ENCODE measurements around the gene KRTAP10-2.

The KRTAP10-2 gene

DNA sequence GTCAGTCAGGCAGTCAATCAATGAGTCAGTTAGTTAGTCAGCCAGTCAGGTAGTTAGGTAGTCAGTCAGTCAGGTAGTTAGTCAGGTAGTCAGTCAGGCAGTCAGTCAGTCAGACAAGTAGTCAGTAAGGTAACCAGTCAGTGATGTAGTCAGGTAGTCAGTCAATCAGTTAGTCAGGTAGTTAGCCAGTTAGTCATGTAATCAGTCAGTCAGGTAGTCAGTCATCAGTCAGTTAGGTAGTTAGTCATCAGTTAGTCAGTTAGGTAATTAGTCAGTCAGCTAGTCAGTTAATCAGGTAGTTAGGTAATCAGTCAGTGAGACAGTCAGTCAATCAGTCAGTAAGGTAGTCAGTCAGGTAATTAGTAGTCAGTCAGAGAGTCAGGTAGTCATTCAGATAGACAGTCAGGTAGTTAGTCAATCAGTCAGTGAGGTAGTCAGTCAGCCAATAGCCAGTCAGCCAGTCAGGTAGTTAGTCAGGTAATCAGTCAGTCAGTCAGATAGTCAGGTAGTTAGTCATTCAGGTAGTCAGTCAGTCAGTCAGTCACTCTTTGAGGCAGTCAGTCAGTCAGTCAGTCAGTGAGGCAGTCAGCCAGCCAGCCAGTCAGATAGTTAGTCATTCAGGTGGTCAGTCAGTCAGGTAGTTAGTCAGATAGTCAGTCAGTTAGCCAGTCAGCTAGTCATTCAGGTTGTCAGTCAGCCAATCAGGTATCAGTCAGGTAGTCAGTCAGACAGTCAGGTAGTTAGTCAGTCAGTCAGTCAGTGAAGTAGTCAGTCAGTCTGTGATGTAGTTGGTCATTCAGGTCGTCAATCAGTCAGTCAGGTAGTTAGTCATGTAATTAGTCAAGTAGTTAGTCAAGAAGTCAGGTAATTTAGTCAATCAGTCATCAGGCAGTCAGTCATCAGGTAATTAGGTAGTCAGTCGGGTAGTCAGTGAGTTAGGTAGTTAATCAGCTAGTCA is 26.6 kb downstream of the KRTAP10-2 start:
- Histone ChIP-seq H3K9ac (no peak overlapping the region), H3K4me1 (no peaks in the 10 kb centered on the region), H3K27ac (no peak overlapping the region), H3K4me3 (ENCODE audit: low read depth, low read length) (no peak overlapping the region), H3K27me3 (ENCODE audit: control insufficient read depth, insufficient read depth, low read length) (no peaks in the 10 kb centered on the region), H3K9me3 (ENCODE audit: control insufficient read depth, low read length) (no peaks in the 10 kb centered on the region), H3K79me2 (no peaks in the 10 kb centered on the region), H2AFZ (no peak overlapping the region), H3K4me2 (ENCODE audit: low read length) (no peak overlapping the region), H3K36me3 (ENCODE audit: control insufficient read depth, insufficient read depth, low read length) (no peaks in the 10 kb centered on the region)
- TF ChIP-seq, protein P1, sequence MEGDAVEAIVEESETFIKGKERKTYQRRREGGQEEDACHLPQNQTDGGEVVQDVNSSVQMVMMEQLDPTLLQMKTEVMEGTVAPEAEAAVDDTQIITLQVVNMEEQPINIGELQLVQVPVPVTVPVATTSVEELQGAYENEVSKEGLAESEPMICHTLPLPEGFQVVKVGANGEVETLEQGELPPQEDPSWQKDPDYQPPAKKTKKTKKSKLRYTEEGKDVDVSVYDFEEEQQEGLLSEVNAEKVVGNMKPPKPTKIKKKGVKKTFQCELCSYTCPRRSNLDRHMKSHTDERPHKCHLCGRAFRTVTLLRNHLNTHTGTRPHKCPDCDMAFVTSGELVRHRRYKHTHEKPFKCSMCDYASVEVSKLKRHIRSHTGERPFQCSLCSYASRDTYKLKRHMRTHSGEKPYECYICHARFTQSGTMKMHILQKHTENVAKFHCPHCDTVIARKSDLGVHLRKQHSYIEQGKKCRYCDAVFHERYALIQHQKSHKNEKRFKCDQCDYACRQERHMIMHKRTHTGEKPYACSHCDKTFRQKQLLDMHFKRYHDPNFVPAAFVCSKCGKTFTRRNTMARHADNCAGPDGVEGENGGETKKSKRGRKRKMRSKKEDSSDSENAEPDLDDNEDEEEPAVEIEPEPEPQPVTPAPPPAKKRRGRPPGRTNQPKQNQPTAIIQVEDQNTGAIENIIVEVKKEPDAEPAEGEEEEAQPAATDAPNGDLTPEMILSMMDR (IDR thresholded peaks at IDR 0.05) = no peak

DNA sequence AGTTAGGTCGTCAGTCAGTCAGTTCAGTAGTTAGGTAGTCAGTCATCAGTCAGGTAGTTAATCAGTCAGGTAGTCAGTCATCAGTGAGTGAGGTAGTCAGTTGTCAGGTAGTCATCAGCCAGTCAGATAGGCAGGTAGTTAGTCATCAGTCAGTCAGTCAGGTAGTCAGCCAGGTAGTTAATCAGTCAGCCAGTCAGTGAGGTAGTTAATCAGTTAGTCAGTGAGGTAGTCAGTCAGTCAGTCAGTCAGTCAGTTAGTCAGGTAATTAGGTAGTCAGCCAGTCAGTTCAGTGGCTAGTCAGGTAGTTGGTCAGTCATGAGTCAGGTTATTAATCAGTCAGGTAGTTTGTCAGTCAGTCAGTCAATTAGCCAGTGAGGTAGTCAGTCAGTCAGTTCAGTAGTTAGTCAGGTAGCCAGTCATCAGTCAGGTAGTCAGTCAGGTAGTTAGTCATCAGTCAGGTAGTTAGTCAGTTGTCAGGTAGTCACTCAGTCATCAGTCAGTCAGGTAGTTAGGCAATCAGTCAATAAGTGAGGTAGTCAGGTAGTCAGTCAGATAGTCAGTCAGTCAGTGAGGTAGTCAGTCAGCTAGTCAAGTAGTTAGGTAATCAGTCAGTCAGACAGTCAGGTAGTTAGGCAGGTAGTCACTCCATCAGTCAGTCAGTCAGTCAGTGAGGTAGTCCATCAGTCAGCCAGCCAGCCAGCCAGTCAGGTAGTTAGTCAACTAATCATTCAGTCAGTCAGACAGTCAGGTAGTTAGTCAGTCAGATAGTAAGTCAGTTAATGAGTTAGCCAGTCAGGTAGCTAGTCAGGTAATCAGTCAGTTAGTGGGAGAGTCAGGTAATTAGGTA is 27.5 kb downstream of the KRTAP10-2 start:
- no peak overlapping the region for H3K4me3 ChIP-seq (ENCODE audit: low read depth, low read length)
- TF ChIP-seq, protein P1 (IDR thresholded peaks at IDR 0.05) = no peak
- H3K9ac ChIP-seq = no peak overlapping the region
- H3K4me2 ChIP-seq (ENCODE audit: low read length) = no peak overlapping the region
- H3K36me3 ChIP-seq (ENCODE audit: control insufficient read depth, insufficient read depth, low read length) = no peaks in the 10 kb centered on the region
- H2AFZ ChIP-seq = no peak overlapping the region
- no peak overlapping the region for H3K27ac ChIP-seq
- H3K9me3 ChIP-seq (ENCODE audit: control insufficient read depth, low read length) = no peaks in the 10 kb centered on the region
- no peaks in the 10 kb centered on the region for H3K79me2 ChIP-seq
- H3K4me1 ChIP-seq = no peaks in the 10 kb centered on the region
- no peaks in the 10 kb centered on the region for H3K27me3 ChIP-seq (ENCODE audit: control insufficient read depth, insufficient read depth, low read length)

DNA sequence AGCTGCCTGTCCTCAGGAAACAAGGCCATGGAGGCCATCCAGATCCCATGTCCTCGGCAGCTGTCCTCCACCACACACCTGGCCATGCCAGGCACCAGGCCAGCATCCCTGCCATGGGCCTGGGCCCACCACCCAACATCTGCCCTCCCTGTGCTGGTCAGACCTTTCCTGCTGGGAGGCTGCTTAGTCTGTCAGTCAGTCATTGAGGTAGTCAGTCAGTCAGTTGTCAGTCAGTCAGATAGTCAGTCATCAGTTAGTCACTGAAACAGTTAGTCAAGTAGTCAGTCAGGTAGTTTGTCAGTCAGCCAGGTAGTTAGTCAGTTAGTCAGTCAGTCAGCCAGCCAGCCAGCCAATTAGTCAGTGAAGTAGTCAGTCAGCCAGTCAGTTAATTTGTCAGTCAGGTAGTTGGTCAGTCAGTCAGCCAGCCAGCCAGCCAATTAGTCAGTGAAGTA is 28.5 kb downstream of the KRTAP10-2 start:
- Histone ChIP-seq H2AFZ (no peak overlapping the region), H3K9me3 (ENCODE audit: control insufficient read depth, low read length) (no peaks in the 10 kb centered on the region), H3K36me3 (ENCODE audit: control insufficient read depth, insufficient read depth, low read length) (no peaks in the 10 kb centered on the region), H3K79me2 (no peaks in the 10 kb centered on the region), H3K4me2 (ENCODE audit: low read length) (no peak overlapping the region), H3K9ac (no peak overlapping the region), H3K27me3 (ENCODE audit: control insufficient read depth, insufficient read depth, low read length) (no peaks in the 10 kb centered on the region), H3K4me3 (ENCODE audit: low read depth, low read length) (no peak overlapping the region), H3K4me1 (no peaks in the 10 kb centered on the region), H3K27ac (no peak overlapping the region)
- TF ChIP-seq, protein P1 (IDR thresholded peaks at IDR 0.05) = no peak

DNA sequence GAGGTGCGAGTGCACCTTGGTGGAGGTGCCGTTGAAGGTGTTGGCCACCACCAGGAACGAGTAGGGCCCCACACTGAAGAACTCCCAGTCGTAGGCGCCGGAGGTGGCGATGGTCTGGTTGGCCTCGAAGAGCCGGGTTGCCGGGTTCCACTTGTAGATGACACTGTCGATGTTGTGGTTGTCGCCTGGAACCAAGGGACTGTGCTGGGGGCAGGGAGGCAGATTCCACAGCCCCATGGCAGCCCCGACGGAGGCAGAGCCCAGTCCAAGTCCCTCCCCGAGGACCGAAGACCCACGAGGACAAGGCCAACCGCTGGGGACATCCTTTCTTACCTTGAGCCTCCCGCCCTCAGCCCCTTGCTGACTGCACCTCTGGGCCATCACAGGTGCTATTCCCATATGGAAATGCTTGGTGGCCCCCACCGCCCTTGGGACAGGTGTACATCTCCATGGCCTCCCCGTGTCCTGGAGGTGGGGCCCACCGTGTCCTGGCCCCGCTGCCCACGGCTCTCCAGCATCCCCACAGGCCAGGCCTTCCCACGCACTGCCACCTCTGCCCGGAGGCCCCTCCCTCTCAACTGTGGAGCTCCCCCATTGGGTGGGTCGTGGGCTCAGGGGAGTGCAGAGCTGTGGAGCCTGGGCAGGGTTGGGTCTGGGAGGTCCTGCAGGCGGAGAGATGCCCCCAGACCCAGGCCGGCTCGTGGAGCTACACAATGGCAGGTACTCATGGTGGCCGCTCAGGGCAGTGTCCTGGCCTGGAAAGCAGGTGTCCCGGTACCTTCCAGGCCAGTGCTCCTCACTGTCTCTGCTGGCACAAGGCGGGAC is 29.2 kb downstream of the KRTAP10-2 start:
- Histone ChIP-seq H3K27me3 (ENCODE audit: control insufficient read depth, insufficient read depth, low read length) (no peaks in the 10 kb centered on the region), H2AFZ (no peak overlapping the region), H3K27ac (no peak overlapping the region), H3K9me3 (ENCODE audit: control insufficient read depth, low read length) (no peaks in the 10 kb centered on the region), H3K4me2 (ENCODE audit: low read length) (no peak overlapping the region), H3K36me3 (ENCODE audit: control insufficient read depth, insufficient read depth, low read length) (no peaks in the 10 kb centered on the region), H3K79me2 (no peaks in the 10 kb centered on the region), H3K4me1 (no peaks in the 10 kb centered on the region), H3K9ac (no peak overlapping the region), H3K4me3 (ENCODE audit: low read depth, low read length) (no peak overlapping the region)
- TF ChIP-seq, protein P1 (IDR thresholded peaks at IDR 0.05) = no peak

All from parathyroid adenoma (tissue), 2 donors.